HEK293 (cell line): ENCODE results near the gene SMIM31.

ENCODE experiments used
- CTCF ChIA-PET: fragments of 350-600 bp; formaldehyde crosslinking; extraction: SDS; loops from one replicate; lab custom pipeline; 2021; ENCODE audit warnings: antibody characterized with exemption; lab: Yijun Ruan, JAX
- POLR2A ChIA-PET: fragments of 300-600 bp; formaldehyde crosslinking; extraction: SDS; loops from one replicate; lab custom pipeline; 2020; ENCODE audit warnings: antibody characterized with exemption, inconsistent platforms; lab: Yijun Ruan, JAX
- H3K27ac ChIP-seq: fragments of 200-500 bp; sonication (Bioruptor generic); 2 replicates; pipeline ENCODE4 v1.5.1; 2014; ENCODE audit warnings: low read depth, low read length, control low read depth, inconsistent platforms; ENCODE audit errors: extremely low read depth
- H3K36me3 ChIP-seq, 2 experiments: fragments of 200-500 bp in 1 of 2; sonication (Bioruptor generic) in 1 of 2; 1 replicate in 1 of 2; 2 replicates in 1 of 2; pipeline ENCODE4 v1.5.1; 2014 to 2017; ENCODE audit warnings: inconsistent platforms in 2 of 2, low read length in 2 of 2; ENCODE audit not compliant: control insufficient read depth in 2 of 2, insufficient read depth in 1 of 2
- H3K4me1 ChIP-seq: fragments of 200-500 bp; sonication (Bioruptor generic); 2 replicates; pipeline ENCODE4 v1.5.1; 2014; ENCODE audit warnings: mild to moderate bottlenecking, low read length, inconsistent platforms; ENCODE audit not compliant: control insufficient read depth, insufficient read depth
- H3K4me3 ChIP-seq: 2 replicates; pipeline ENCODE4 v1.5.1; 2011; ENCODE audit warnings: low read depth, mild to moderate bottlenecking, control low read depth, low read length, moderate library complexity
- H3K9me3 ChIP-seq: fragments of 200-500 bp; sonication (Bioruptor generic); 2 replicates; pipeline ENCODE4 v1.5.1; 2014; ENCODE audit warnings: low read depth, low read length, inconsistent platforms; ENCODE audit not compliant: control insufficient read depth, insufficient read depth
- HOXD13 ChIP-seq: sonication (generic); formaldehyde crosslinking; IDR thresholded peaks from 2 replicates; pipeline ENCODE4 v1.8.0; 2022; ENCODE audit warnings: missing genetic modification reagents, borderline replicate concordance
- KLF1 ChIP-seq: fragments of 450-650 bp; formaldehyde crosslinking; IDR thresholded peaks from 2 replicates; pipeline ENCODE4 v1.5.1; 2016; ENCODE audit warnings: missing biosample characterization, missing genetic modification characterization
- ZNF223 ChIP-seq: fragments of 450-650 bp; formaldehyde crosslinking; IDR thresholded peaks from 2 replicates; pipeline ENCODE4 v1.5.1; 2016; ENCODE audit warnings: missing biosample characterization, missing genetic modification characterization

SMIM31 gene

DNA sequence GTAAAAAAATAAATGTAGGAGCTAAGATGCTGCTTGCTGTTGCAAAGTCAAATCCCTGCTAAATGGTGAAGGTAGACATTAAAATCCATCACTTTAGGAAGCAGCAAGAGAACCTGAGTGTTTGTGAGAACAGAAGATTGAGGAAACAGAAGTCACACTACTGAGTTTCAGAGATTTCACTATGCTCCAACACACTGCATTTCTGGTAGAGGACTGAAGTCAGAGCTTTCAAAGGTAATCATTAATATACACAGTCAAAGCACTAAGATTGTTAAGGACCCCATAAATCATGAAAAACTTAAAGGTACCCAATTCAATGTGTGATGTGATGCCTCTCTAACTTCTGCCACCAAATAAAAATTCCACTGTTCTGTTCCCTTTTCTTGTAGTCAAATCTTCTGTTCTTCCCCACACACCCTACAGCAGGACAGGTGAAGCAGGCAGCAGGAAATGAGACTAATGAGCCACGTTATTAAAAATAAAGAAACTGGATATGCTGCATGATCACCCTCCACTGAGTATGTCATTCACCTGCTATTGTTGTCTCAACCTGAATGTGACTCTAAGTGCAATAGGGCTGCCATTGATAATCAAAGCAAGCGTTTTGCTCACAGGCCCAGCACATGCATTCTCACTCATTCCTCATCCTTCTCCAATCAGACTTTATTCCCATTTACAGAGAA, 94.2 kb downstream of the SMIM31 start:
- H3K4me1 ChIP-seq = no peaks in the 10 kb centered on the region
- TF ChIP-seq KLF1 (tag by site-specific recombination) = no peak
- TF ChIP-seq ZNF223 = no peak
- no peak for TF ChIP-seq HOXD13
- TF ChIP-seq, all 188 proteins: peak for 0
- Histone ChIP-seq H3K36me3 (no peaks in the 10 kb centered on the region), H3K4me3 (no peak overlapping the region), H3K9me3 (no peaks in the 10 kb centered on the region), H3K27ac (no peak overlapping the region)
- POLR2A ChIA-PET = no interaction called here
- CTCF ChIA-PET = interaction anchor here (0.5 to 0.7 kb wide), 3 partner anchors 79 to 1293 kb away, joined by 3 read pairs; no protein-coding TSS in a partner anchor
